Measurements from ENCODE around the gene MSL3B.

The MSL3B gene

DNA sequence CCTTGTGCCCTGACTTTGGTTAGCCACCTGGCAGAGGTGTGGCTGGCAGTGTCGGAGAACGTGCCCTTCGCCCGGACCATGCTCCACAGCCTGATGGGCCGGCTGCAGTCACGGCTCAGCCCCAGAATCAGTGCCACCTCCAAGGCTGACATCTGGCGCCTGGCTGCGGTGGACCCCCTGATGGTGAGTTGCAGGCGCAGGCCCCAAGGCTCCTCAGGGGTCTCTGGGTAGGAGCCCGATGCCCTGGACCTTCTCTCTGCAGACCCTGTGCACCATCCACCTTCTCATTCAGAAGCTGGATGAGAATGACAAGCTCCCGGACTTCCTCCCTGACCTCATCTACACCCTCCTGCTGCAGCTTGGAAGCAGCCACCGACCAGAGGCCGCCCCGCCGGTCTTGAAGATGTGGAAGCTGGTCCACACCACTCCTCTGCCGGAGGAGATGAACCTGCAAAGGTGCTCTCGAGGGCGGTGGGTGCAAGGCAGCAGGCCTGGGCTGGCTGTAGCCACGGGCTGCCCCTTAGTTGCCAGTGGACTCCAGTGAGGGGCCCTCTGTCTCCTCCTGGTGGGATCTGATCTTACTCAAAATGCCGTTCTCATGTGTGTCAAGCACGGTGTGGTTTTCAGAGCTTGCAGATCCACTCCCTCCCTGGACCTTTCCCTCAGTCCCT is 46.0 kb downstream of the MSL3B start:
- ChIA-PET POLR2A (no interaction called here), CTCF (no interaction called here), RAD21 (ENCODE audit: low non-redundant PET in 1 of 2, low total read pairs in 2 of 2, uncharacterized antibody in 2 of 2, unreplicated experiment in 2 of 2) (no interaction called here)
- H3K79me2 ChIP-seq (ENCODE audit: insufficient read depth, low read length) = no peaks in the 10 kb centered on the region
- TF ChIP-seq ELF1 (IDR thresholded peaks at IDR 0.05; ENCODE audit: borderline replicate concordance, low read depth) (no peak), SP1 (IDR thresholded peaks at IDR 0.05; ENCODE audit: low read depth) (no peak), CEBPB (IDR thresholded peaks at IDR 0.05; ENCODE audit: low read depth) (no peak), RAD21 (IDR thresholded peaks at IDR 0.05; ENCODE audit: low read depth) (no peak), POLR2AphosphoS5 (IDR thresholded peaks at IDR 0.05; ENCODE audit: low read depth, low read length) (no peak), YY1 (IDR thresholded peaks at IDR 0.05; ENCODE audit: extremely low read depth, insufficient replicate concordance, low read depth, low read length) (no peak), EZH2phosphoT487 (IDR thresholded peaks at IDR 0.05; ENCODE audit: borderline replicate concordance) (no peak)
- TF ChIP-seq, protein P1, sequence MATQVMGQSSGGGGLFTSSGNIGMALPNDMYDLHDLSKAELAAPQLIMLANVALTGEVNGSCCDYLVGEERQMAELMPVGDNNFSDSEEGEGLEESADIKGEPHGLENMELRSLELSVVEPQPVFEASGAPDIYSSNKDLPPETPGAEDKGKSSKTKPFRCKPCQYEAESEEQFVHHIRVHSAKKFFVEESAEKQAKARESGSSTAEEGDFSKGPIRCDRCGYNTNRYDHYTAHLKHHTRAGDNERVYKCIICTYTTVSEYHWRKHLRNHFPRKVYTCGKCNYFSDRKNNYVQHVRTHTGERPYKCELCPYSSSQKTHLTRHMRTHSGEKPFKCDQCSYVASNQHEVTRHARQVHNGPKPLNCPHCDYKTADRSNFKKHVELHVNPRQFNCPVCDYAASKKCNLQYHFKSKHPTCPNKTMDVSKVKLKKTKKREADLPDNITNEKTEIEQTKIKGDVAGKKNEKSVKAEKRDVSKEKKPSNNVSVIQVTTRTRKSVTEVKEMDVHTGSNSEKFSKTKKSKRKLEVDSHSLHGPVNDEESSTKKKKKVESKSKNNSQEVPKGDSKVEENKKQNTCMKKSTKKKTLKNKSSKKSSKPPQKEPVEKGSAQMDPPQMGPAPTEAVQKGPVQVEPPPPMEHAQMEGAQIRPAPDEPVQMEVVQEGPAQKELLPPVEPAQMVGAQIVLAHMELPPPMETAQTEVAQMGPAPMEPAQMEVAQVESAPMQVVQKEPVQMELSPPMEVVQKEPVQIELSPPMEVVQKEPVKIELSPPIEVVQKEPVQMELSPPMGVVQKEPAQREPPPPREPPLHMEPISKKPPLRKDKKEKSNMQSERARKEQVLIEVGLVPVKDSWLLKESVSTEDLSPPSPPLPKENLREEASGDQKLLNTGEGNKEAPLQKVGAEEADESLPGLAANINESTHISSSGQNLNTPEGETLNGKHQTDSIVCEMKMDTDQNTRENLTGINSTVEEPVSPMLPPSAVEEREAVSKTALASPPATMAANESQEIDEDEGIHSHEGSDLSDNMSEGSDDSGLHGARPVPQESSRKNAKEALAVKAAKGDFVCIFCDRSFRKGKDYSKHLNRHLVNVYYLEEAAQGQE (IDR thresholded peaks at IDR 0.05; ENCODE audit: low read depth) = no peak
- ATAC-seq = no peak
- no peak overlapping the region for H3K27ac ChIP-seq (ENCODE audit: low read depth, low read length)
- H3K4me1 ChIP-seq (ENCODE audit: control insufficient read depth in 1 of 2, insufficient read depth in 2 of 2, low read length in 2 of 2) = no peaks in the 10 kb centered on the region
- H3K9me2 ChIP-seq (ENCODE audit: insufficient read depth) = no peaks in the 10 kb centered on the region
- H3K4me2 ChIP-seq (ENCODE audit: low read length) = no peak overlapping the region
- H3K27me3 ChIP-seq (ENCODE audit: insufficient read depth, low read length) = no peaks in the 10 kb centered on the region
- no peak for DNase-seq (ENCODE audit: low read depth, low spot score)
- no peaks in the 10 kb centered on the region for H3K36me3 ChIP-seq (ENCODE audit: control insufficient read depth in 1 of 2, insufficient read depth in 2 of 2, low read length in 2 of 2)
- H3K9ac ChIP-seq (ENCODE audit: low read length) = no peak overlapping the region
- intact Hi-C loops (cut with micrococcal nuclease) = no loop called here
- no TSS peak for BruUV-seq (replicated peaks)
- no peaks in the 10 kb centered on the region for H4K20me1 ChIP-seq (ENCODE audit: insufficient read depth)
- no peaks in the 10 kb centered on the region for H3K9me3 ChIP-seq (ENCODE audit: control insufficient read depth in 1 of 2, insufficient read depth in 1 of 2, low read depth in 1 of 2, low read length in 2 of 2)
- no peak overlapping the region for H2AFZ ChIP-seq (ENCODE audit: low read depth, low read length, poor library complexity, severe bottlenecking)
- H3K4me3 ChIP-seq (replicated peaks in 1 of 2; ENCODE audit: low read depth in 1 of 2, low read length in 2 of 2) = no peak overlapping the region

Data from HCT116 (cell line).